GM10266 (cell line): Measurements from ENCODE around the gene TCF21.

Experiments used
- DNase-seq: peaks from one replicate; pipeline ENCODE4 v3.0.0; 2012; ENCODE audit errors: extremely low spot score
- CTCF ChIP-seq: IDR thresholded peaks from 2 replicates; pipeline ENCODE4 v1.5.1; 2012; ENCODE audit warnings: mild to moderate bottlenecking, low read depth; ENCODE audit not compliant: control insufficient read depth, insufficient read depth; ENCODE audit errors: missing control alignments

Gene TCF21

GRCh38 chr6:133894369-133894768 lies 5.5 kb downstream of the TCF21 start:
- TF ChIP-seq CTCF: no peak
- DNase-seq: no peak

DNA sequence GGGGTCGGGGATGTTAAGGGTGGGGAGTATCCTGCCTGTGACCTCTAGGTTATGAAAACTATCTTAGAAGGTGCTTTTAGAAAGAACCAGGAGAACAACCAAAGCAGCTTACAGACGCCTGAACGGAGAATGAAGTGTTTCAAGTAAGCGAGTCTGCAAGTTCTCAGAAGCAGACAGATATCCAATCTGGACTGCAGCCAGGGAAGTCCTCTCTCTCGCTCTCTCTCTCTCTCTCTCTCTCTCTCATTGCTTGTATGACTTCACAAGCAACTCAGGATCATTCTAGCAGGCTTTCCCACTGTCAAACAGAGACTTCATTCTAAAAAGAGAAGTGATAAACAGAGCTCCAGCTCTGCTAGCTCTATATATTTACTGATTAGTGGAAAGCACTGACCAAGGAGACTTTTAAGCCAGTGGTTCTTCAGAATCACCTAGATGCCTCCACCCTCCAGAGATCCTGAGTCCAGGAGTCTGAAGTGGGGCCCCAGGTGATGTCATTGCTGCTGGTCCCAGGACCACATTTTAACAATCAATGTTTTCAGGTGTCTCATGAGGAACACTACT lies 6.0 kb downstream of the TCF21 start:
- no peak for DNase-seq
- no peak for TF ChIP-seq CTCF

DNA sequence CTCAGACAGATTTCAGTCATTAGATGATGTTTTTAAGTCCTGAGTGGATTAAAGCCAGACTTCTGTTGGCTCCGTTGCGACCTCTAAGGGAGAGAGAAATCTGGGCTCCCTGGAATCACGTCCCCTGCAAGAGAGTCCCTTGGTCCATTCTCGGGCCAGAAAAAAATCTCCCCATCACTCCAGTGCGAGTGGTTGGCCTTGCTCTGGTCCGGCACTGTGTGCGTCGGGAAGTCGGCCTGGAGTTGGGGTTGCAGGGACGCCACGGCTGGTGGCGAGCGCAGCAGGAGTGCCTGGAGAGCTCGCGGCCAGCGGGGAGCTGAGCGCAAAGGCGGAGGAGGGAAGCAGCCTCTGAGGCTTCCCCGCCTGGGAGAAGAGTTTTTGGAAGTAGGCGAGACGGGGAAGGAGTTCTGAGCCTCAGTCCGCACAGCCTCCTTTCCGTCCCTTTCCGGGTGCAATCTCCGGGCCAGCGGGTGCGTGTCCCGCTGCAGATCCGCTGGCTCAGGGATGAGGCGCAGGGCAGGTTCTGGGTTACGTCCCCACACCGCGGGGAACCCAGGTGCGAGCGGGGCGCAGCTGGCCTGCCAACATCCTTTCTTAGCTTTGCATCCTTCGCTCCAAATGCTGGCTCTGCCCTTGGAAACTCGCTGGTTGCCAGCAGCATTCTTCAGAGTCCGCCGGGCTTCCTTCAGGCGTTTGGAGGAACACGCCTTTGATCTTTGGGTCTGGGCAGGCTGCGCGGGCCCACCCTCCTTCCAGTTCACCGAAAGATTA lies 6.8 kb downstream of the TCF21 start:
- no peak for DNase-seq
- TF ChIP-seq CTCF: no peak

DNA sequence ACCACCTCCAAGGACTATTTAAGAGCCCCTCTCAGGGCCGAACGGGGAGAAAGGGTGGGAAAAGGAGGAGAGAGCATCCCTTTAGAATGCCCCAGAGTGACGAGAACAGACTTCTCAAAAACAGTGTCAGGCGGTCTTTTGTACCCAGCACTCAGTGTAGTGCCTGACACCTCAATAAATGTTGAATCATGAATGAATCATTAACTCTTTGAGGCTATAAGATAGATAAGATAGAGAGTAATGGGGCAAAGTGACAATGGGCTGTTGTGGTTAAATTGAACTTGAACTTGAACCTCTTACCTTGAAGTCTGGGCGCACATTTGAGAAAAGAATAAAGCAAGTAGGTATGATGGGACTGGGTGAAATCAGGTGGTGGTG lies 7.4 kb downstream of the TCF21 start:
- no peak for DNase-seq
- TF ChIP-seq CTCF: no peak

- TF ChIP-seq CTCF: no peak
- DNase-seq: no peak
These were observed 9.3 kb downstream of the TCF21 start for GRCh38 chr6:133898263-133898662.

DNA sequence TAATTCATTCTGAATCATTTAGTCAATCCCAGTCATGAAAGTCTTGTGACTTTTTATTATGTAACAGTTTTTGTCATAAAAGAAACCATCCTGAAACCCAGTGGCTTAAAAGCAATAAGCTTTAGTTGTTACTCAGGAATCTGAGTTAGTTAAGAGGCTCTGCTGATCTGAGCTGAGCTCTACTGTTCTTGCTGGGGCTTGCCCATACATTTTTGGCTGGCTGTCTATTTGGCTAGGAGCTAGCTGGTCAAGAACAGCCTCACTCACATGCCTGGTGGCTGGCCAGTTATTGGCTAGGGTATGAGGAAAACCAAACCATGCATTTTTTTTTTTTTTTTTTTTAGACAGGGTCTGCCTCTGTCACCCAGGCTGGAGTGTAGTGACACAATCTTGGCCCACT lies 10.6 kb downstream of the TCF21 start:
- no peak for TF ChIP-seq CTCF
- no peak for DNase-seq

DNA sequence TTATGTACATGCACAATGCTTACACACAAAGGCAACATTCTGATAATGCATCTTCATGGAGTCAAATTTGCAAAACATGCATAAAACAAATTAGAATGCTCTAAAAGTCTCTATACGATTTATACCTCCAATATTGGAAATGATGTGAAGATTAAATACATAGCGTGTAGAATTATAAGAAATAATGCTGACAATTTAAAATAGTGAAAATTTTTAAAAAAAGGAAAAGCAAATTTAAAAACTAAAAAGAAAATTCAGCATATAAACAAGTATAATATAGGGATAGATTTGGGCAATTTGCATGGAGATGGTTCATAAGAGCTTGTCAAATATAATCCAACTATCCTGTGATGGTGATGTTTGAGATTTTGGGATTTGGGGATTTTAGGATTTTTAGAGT lies 14.9 kb downstream of the TCF21 start:
- TF ChIP-seq CTCF: no peak

More for the DNA sequence above, 14.9 kb downstream of the TCF21 start:
- DNase-seq: no peak
